Neural cell (in vitro differentiated cells): ENCODE data around the gene LRRC8C. TPM values are rescaled to one million over a fixed set of nuclear protein-coding genes. Genes with fewer than 3 reads are reported as not detected.

Source experiments
- H2AFZ ChIP-seq: fragments of 200-600, 300-800 bp; sonication (generic), shearing (Covaris generic); 2 replicates; pipeline ENCODE4 v1.6.0; 2014; ENCODE audit warnings: low read depth, mild to moderate bottlenecking, antibody characterized with exemption, low read length, moderate library complexity
- H3F3A ChIP-seq: fragments of 200-600 bp; shearing (Covaris generic); 2 replicates; pipeline ENCODE4 v1.6.1; 2016; ENCODE audit warnings: mild to moderate bottlenecking, moderate library complexity, mixed read lengths, antibody characterized with exemption, low read length; ENCODE audit not compliant: insufficient read depth, poor library complexity, severe bottlenecking
- H3K27ac ChIP-seq: fragments of 200-600, 300-800 bp; sonication (generic), shearing (Covaris generic); 2 replicates; pipeline ENCODE4 v1.5.1; 2014; ENCODE audit warnings: mild to moderate bottlenecking, low read length, moderate library complexity
- H3K27me3 ChIP-seq: fragments of 300-800, 200-600 bp; sonication (generic), shearing (Covaris generic); 2 replicates; pipeline ENCODE4 v1.6.0; 2014; ENCODE audit warnings: mild to moderate bottlenecking, low read depth, low read length, moderate library complexity; ENCODE audit not compliant: insufficient read depth
- H3K36me3 ChIP-seq: fragments of 300-800, 200-600 bp; sonication (generic), shearing (Covaris generic); 2 replicates; pipeline ENCODE4 v1.5.1; 2014; ENCODE audit warnings: mild to moderate bottlenecking, antibody characterized with exemption, low read length, moderate library complexity; ENCODE audit not compliant: insufficient read depth
- H3K4me2 ChIP-seq: fragments of 300-800, 200-600 bp; sonication (generic), shearing (Covaris generic); 2 replicates; pipeline ENCODE4 v1.6.0; 2014; ENCODE audit warnings: mild to moderate bottlenecking, low read length
- H3K4me3 ChIP-seq: fragments of 300-800, 200-600 bp; sonication (generic), shearing (Covaris generic); 2 replicates; pipeline ENCODE4 v1.5.1; 2014; ENCODE audit warnings: mild to moderate bottlenecking, low read length, moderate library complexity
- H3K79me2 ChIP-seq: fragments of 200-600 bp; shearing (Covaris generic); replicated peaks from 2 replicates; pipeline ENCODE4 v1.6.0; 2014; ENCODE audit warnings: mild to moderate bottlenecking, low read length, moderate library complexity; ENCODE audit not compliant: insufficient read depth
- H3K9ac ChIP-seq: fragments of 300-800, 200-600 bp; sonication (generic), shearing (Covaris generic); 2 replicates; pipeline ENCODE4 v1.6.1; 2016; ENCODE audit warnings: mild to moderate bottlenecking, low read length, mixed read lengths
- H3K9me2 ChIP-seq: fragments of 200-600 bp; shearing (Covaris generic); 2 replicates; pipeline ENCODE4 v1.6.1; 2016; ENCODE audit warnings: mild to moderate bottlenecking, low read length, mixed read lengths; ENCODE audit not compliant: insufficient read depth
- H3K9me3 ChIP-seq: fragments of 200-600, 300-800 bp; sonication (generic), shearing (Covaris generic); 2 replicates; pipeline ENCODE4 v1.6.1; 2016; ENCODE audit warnings: mild to moderate bottlenecking, mixed run types, low read length, moderate library complexity, mixed read lengths
- H4K20me1 ChIP-seq: fragments of 200-600 bp; shearing (Covaris generic); 2 replicates; pipeline ENCODE4 v1.6.1; 2016; ENCODE audit warnings: mild to moderate bottlenecking, mixed run types; ENCODE audit not compliant: insufficient read depth
- EP300 ChIP-seq: fragments of 450-650 bp; conservative IDR thresholded peaks from 2 replicates; pipeline ENCODE4 v1.6.1; 2014; ENCODE audit warnings: antibody characterized with exemption, mild to moderate bottlenecking, moderate library complexity; ENCODE audit not compliant: poor library complexity, severe bottlenecking
- EZH2 ChIP-seq: fragments of 200-600, 300-800 bp; shearing (Covaris generic), sonication (generic); IDR thresholded peaks from 2 replicates; pipeline ENCODE4 v1.6.1; 2014; ENCODE audit warnings: antibody characterized with exemption, low read length, borderline replicate concordance, mild to moderate bottlenecking; ENCODE audit not compliant: insufficient read depth, poor library complexity, severe bottlenecking
- MXI1 ChIP-seq: fragments of 450-650 bp; conservative IDR thresholded peaks from 2 replicates; pipeline ENCODE4 v1.6.1; 2014; ENCODE audit warnings: antibody characterized with exemption, mild to moderate bottlenecking; ENCODE audit not compliant: poor library complexity, severe bottlenecking
- POLR2AphosphoS5 ChIP-seq: IDR thresholded peaks from 2 replicates; pipeline ENCODE4 v1.6.1; 2012
- RAD21 ChIP-seq: fragments of 450-650 bp; conservative IDR thresholded peaks from 2 replicates; pipeline ENCODE4 v1.6.1; 2014; ENCODE audit warnings: antibody characterized with exemption, mild to moderate bottlenecking, moderate library complexity
- REST ChIP-seq: IDR thresholded peaks from 2 replicates; pipeline ENCODE4 v1.6.1; 2012; ENCODE audit warnings: borderline replicate concordance
- SMC3 ChIP-seq: fragments of 450-650 bp; conservative IDR thresholded peaks from 2 replicates; pipeline ENCODE4 v1.6.1; 2014; ENCODE audit warnings: antibody characterized with exemption, mild to moderate bottlenecking, moderate library complexity; ENCODE audit not compliant: poor library complexity
- TAF1 ChIP-seq: IDR thresholded peaks from 2 replicates; pipeline ENCODE4 v1.6.1; 2012; ENCODE audit warnings: low read depth
- polyA plus RNA-seq: library from polyadenylated mRNA; depleted of rRNA; stranded (reverse); fragments of >200 nt; gene quantifications from 2 replicates; pipeline ENCODE4 v1.2.3, GENCODE V29; 2014
- TF ChIP-seq, protein P1 (sequence below): fragments of 450-650 bp; IDR thresholded peaks from 2 replicates; pipeline ENCODE4 v1.5.1; 2014; ENCODE audit warnings: antibody characterized with exemption, mild to moderate bottlenecking, moderate library complexity; ENCODE audit not compliant: poor library complexity, severe bottlenecking

LRRC8C gene
- polyA plus RNA-seq, 1 donor from 2014 or later = 0.78 TPM

- Histone ChIP-seq H3K36me3 (peaks cover 12% of the 10 kb centered on the region), H3K27ac (no peak overlapping the region), H3K9ac (no peak overlapping the region), H2AFZ (no peak overlapping the region), H3K79me2 (no peaks in the 10 kb centered on the region), H3K9me2 (no peaks in the 10 kb centered on the region), H3K27me3 (no peaks in the 10 kb centered on the region), H4K20me1 (no peaks in the 10 kb centered on the region), H3K4me2 (no peak overlapping the region), H3K9me3 (no peaks in the 10 kb centered on the region), H3K4me3 (no peak overlapping the region), H3F3A (no peaks in the 10 kb centered on the region)
- TF ChIP-seq EZH2 (no peak), EP300 (no peak), REST (no peak), POLR2AphosphoS5 (no peak), RAD21 (no peak), SMC3 (no peak), TAF1 (no peak), MXI1 (no peak)
- TF ChIP-seq, protein P1, sequence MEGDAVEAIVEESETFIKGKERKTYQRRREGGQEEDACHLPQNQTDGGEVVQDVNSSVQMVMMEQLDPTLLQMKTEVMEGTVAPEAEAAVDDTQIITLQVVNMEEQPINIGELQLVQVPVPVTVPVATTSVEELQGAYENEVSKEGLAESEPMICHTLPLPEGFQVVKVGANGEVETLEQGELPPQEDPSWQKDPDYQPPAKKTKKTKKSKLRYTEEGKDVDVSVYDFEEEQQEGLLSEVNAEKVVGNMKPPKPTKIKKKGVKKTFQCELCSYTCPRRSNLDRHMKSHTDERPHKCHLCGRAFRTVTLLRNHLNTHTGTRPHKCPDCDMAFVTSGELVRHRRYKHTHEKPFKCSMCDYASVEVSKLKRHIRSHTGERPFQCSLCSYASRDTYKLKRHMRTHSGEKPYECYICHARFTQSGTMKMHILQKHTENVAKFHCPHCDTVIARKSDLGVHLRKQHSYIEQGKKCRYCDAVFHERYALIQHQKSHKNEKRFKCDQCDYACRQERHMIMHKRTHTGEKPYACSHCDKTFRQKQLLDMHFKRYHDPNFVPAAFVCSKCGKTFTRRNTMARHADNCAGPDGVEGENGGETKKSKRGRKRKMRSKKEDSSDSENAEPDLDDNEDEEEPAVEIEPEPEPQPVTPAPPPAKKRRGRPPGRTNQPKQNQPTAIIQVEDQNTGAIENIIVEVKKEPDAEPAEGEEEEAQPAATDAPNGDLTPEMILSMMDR = no peak
Observed at GRCh38 chr1:89584781-89585180, 48.1 kb upstream of the LRRC8C start.

GRCh38 chr1:89587729-89588161, 45.2 kb upstream of the LRRC8C start:
- H3K9me2 ChIP-seq = no peaks in the 10 kb centered on the region
- H3F3A ChIP-seq = no peaks in the 10 kb centered on the region
- no peak for TF ChIP-seq TAF1
- TF ChIP-seq POLR2AphosphoS5 = no peak
- no peak for TF ChIP-seq SMC3
- TF ChIP-seq, protein P1 = no peak
- no peak for TF ChIP-seq REST
- no peak for TF ChIP-seq EZH2
- no peak for TF ChIP-seq EP300
- TF ChIP-seq RAD21 = no peak
- no peak for TF ChIP-seq MXI1
- no peaks in the 10 kb centered on the region for H3K9me3 ChIP-seq
- H3K4me3 ChIP-seq = no peak overlapping the region
- H3K9ac ChIP-seq = no peak overlapping the region
- H2AFZ ChIP-seq = no peak overlapping the region
- no peak overlapping the region for H3K4me2 ChIP-seq
- no peaks in the 10 kb centered on the region for H4K20me1 ChIP-seq
- H3K36me3 ChIP-seq = peaks cover 12% of the 10 kb centered on the region
- no peaks in the 10 kb centered on the region for H3K27me3 ChIP-seq
- no peaks in the 10 kb centered on the region for H3K79me2 ChIP-seq
- H3K27ac ChIP-seq = no peak overlapping the region
